Peyer's patch (tissue), 4 donors: ENCODE measurements around the gene PSMB8. TPM values are rescaled to one million over a fixed set of nuclear protein-coding genes. Genes with fewer than 3 reads are reported as not detected.

Source experiments
- DNase-seq, 3 donors: peaks; one replicate each; pipeline ENCODE4 v3.0.0-alpha.2; 2017 to 2019
- H3K27ac ChIP-seq, 4 donors: fragments of 200-600 bp; sonication (generic); one replicate each; pipeline ENCODE4 v1.5.1; 2016 to 2019
- H3K27me3 ChIP-seq, 2 donors: fragments of 200-600 bp; sonication (generic); one replicate each; pipeline ENCODE4 v1.5.1; 2019
- H3K36me3 ChIP-seq, 3 donors: fragments of 200-600 bp; sonication (generic); one replicate each; pipeline ENCODE4 v1.5.1; 2016 to 2019
- H3K4me1 ChIP-seq, 4 donors: fragments of 200-600 bp; sonication (generic); one replicate each; pipeline ENCODE4 v1.5.1; 2016 to 2019
- H3K4me3 ChIP-seq, 4 donors: fragments of 200-600 bp; sonication (generic); 1 replicate in 3 of 4; 2 replicates in 1 of 4; pipeline ENCODE4 v1.5.1; 2016 to 2019; ENCODE audit warnings: mild to moderate bottlenecking in 1 of 4
- H3K9me3 ChIP-seq, 4 donors: fragments of 200-600 bp; sonication (generic); one replicate each; pipeline ENCODE4 v1.5.1; 2016 to 2019; ENCODE audit warnings: mild to moderate bottlenecking in 1 of 4
- CTCF ChIP-seq, 6 experiments: fragments of 450-650 bp in 4 of 6; fragments of 200-600 bp in 2 of 6; sonication (generic) in 1 of 6; IDR thresholded peaks; one replicate each; pipeline ENCODE4 v1.5.1; 2017 to 2019; ENCODE audit warnings: antibody characterized with exemption in 6 of 6, mild to moderate bottlenecking in 3 of 6, moderate library complexity in 1 of 6
- POLR2A ChIP-seq, 2 donors: fragments of 450-650 bp; IDR thresholded peaks; one replicate each; pipeline ENCODE4 v1.5.1; 2017; ENCODE audit warnings: antibody characterized with exemption in 2 of 2, mild to moderate bottlenecking in 2 of 2, moderate library complexity in 2 of 2
- total RNA-seq, 4 donors: library from RNA; depleted of rRNA; stranded (reverse); fragments of >200 nt; gene quantifications; one replicate each; pipeline ENCODE4 v1.1.0, GENCODE V29; 2016

The PSMB8 gene
- total RNA-seq, 4 donors from 2014 or later = 48.1 to 104 (median 96.0) TPM

- TF ChIP-seq POLR2A (IDR thresholded peaks at IDR 0.05) (no peak), CTCF (IDR thresholded peaks at IDR 0.05) (no peak)
- Histone ChIP-seq H3K27ac (peak overlapping the region in 2 of 4 donors; percentile 20 to 100), H3K9me3 (no peaks in the 10 kb centered on the region), H3K4me3 (no peak overlapping the region), H3K36me3 (peaks cover 0 to 55% (median 0%) of the 10 kb centered on the region in 3 donors), H3K4me1 (peaks cover 0 to 38% (median 13%) of the 10 kb centered on the region in 4 donors), H3K27me3 (no peaks in the 10 kb centered on the region)
- DNase-seq = no peak
Observed at GRCh38 chr6:32851025-32851424, 7.2 kb upstream of the PSMB8 start.

- peaks cover 0 to 63% (median 0%) of the 10 kb centered on the region in 3 donors for H3K36me3 ChIP-seq
- H3K4me1 ChIP-seq = peaks cover 0 to 41% (median 11%) of the 10 kb centered on the region in 4 donors
- TF ChIP-seq POLR2A (IDR thresholded peaks at IDR 0.05) (no peak), CTCF (IDR thresholded peaks at IDR 0.05) (no peak)
- DNase-seq = no peak
- H3K27me3 ChIP-seq = no peaks in the 10 kb centered on the region
- H3K9me3 ChIP-seq = no peaks in the 10 kb centered on the region
- H3K27ac ChIP-seq = no peak overlapping the region
- no peak overlapping the region for H3K4me3 ChIP-seq
Observed at GRCh38 chr6:32849126-32849525, 5.3 kb upstream of the PSMB8 start.

- Histone ChIP-seq H3K27me3 (no peaks in the 10 kb centered on the region), H3K27ac (no peak overlapping the region), H3K4me1 (peaks cover 0 to 47% (median 11%) of the 10 kb centered on the region in 4 donors), H3K9me3 (no peaks in the 10 kb centered on the region), H3K4me3 (no peak overlapping the region), H3K36me3 (peaks cover 0 to 63% (median 0%) of the 10 kb centered on the region in 3 donors)
- no peak for DNase-seq
- TF ChIP-seq CTCF (IDR thresholded peaks at IDR 0.05) = no peak
- TF ChIP-seq POLR2A (IDR thresholded peaks at IDR 0.05) = no peak
Observed at GRCh38 chr6:32847795-32848194, 3.9 kb upstream of the PSMB8 start.

- Histone ChIP-seq H3K36me3 (peaks cover 0 to 70% (median 0%) of the 10 kb centered on the region in 3 donors), H3K9me3 (no peaks in the 10 kb centered on the region), H3K27me3 (no peaks in the 10 kb centered on the region), H3K4me1 (peaks cover 0 to 50% (median 11%) of the 10 kb centered on the region in 4 donors), H3K4me3 (peak overlapping the region in 1 of 4 donors; percentile 7), H3K27ac (peak overlapping the region in 1 of 4 donors; percentile 100)
- TF ChIP-seq CTCF (IDR thresholded peaks at IDR 0.05) = no peak
- TF ChIP-seq POLR2A (IDR thresholded peaks at IDR 0.05) = no peak
- no peak for DNase-seq
Observed at GRCh38 chr6:32847004-32847403, 3.2 kb upstream of the PSMB8 start.

- Histone ChIP-seq H3K4me1 (peaks cover 0 to 44% (median 10%) of the 10 kb centered on the region in 4 donors), H3K9me3 (no peaks in the 10 kb centered on the region), H3K27ac (peak overlapping the region; percentile 95 to 100 (median 99)), H3K36me3 (peaks cover 0 to 74% (median 0%) of the 10 kb centered on the region in 3 donors), H3K4me3 (peak overlapping the region; percentile 64 to 92 (median 85)), H3K27me3 (no peaks in the 10 kb centered on the region)
- DNase-seq = peak in 2 of 3 donors; percentile 75 to 77
- TF ChIP-seq CTCF (IDR thresholded peaks at IDR 0.05) = no peak
- no peak for TF ChIP-seq POLR2A (IDR thresholded peaks at IDR 0.05)
Observed at GRCh38 chr6:32845384-32845884, 1.6 kb upstream of the PSMB8 start.
